ENCODE measurements around the gene NKX6-2. TPM values are rescaled to one million over a fixed set of nuclear protein-coding genes. Genes with fewer than 3 reads are reported as not detected.
"Not testable (repeated sequence)": the region's sequence is repeated elsewhere in the genome, so short reads cannot be mapped to it uniquely, and the experiment has no call there.

Gene NKX6-2
- total RNA-seq, 4 donors from 2014 or later: not detected

DNA sequence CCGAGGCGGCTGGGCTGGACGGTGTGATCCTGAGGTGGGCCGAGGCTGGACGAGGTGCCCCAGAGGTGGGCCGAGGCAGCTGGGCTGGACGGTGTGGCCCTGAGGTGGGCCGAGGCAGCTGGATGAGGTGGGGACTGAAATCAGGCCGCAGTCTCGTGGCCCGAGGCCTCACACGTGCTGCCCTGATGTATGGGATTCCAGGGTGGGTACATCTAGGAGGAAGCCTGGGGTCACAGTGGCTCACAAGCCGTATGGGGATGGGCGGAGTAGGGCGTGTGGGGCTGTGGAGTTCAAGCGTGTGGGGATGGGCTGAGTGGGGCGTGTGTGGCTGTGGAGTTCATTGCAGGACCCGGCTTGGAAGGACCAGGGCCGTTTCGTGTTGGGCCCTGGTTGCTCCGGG is 12.5 kb upstream of the NKX6-2 start:
- TF ChIP-seq POLR2A (IDR thresholded peaks at IDR 0.05) (no peak), EP300 (IDR thresholded peaks at IDR 0.05; ENCODE audit: low read depth) (no peak), POLR2AphosphoS5 (IDR thresholded peaks at IDR 0.05) (no peak)
- TF ChIP-seq, protein P1, sequence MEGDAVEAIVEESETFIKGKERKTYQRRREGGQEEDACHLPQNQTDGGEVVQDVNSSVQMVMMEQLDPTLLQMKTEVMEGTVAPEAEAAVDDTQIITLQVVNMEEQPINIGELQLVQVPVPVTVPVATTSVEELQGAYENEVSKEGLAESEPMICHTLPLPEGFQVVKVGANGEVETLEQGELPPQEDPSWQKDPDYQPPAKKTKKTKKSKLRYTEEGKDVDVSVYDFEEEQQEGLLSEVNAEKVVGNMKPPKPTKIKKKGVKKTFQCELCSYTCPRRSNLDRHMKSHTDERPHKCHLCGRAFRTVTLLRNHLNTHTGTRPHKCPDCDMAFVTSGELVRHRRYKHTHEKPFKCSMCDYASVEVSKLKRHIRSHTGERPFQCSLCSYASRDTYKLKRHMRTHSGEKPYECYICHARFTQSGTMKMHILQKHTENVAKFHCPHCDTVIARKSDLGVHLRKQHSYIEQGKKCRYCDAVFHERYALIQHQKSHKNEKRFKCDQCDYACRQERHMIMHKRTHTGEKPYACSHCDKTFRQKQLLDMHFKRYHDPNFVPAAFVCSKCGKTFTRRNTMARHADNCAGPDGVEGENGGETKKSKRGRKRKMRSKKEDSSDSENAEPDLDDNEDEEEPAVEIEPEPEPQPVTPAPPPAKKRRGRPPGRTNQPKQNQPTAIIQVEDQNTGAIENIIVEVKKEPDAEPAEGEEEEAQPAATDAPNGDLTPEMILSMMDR (IDR thresholded peaks at IDR 0.05): no peak
- Histone ChIP-seq H3K9me3 (no peaks in the 10 kb centered on the region), H3K27ac (no peak overlapping the region), H3K4me3 (no peak overlapping the region), H3K4me1 (no peaks in the 10 kb centered on the region), H3K36me3 (no peaks in the 10 kb centered on the region), H3K27me3 (peaks cover 9% of the 10 kb centered on the region)
- intact Hi-C loops (cut with DNase I; ENCODE audit: low total_unique reads) (no loop called here), in situ Hi-C loops (cut with MboI; ENCODE audit: low pct_ligation_motif_present in 1 of 4, low pct_unique_long_range_greater_than_20kb in 1 of 4, low sequenced_read_pairs in 3 of 4) (no loop called here)
- WGBS, 2 donors (ENCODE audit: low coverage in 1 of 2): 80% methylated on average over 15 of the region's 21 CpGs; no CpG with 5 or more reads in 1 of the 2 donors
- no peak for DNase-seq

- peaks cover 11% of the 10 kb centered on the region for H3K27me3 ChIP-seq
- H3K4me3 ChIP-seq; H3K27ac ChIP-seq; in situ Hi-C loops (cut with MboI; ENCODE audit: low pct_ligation_motif_present in 1 of 4, low pct_unique_long_range_greater_than_20kb in 1 of 4, low sequenced_read_pairs in 3 of 4); H3K9me3 ChIP-seq; intact Hi-C loops (cut with DNase I; ENCODE audit: low total_unique reads); H3K36me3 ChIP-seq; H3K4me1 ChIP-seq; DNase-seq: not testable (repeated sequence)
- 91 to 96% methylated on average over 16 to 25 of the region's 32 CpGs for WGBS, 2 donors (ENCODE audit: low coverage in 1 of 2)
These were observed 12.0 kb upstream of the NKX6-2 start for GRCh38 chr10:132797986-132798385.

GRCh38 chr10:132796846-132797245 is 10.9 kb upstream of the NKX6-2 start:
- TF ChIP-seq EP300 (IDR thresholded peaks at IDR 0.05; ENCODE audit: low read depth) (no peak), POLR2AphosphoS5 (IDR thresholded peaks at IDR 0.05) (no peak), POLR2A (IDR thresholded peaks at IDR 0.05) (no peak)
- TF ChIP-seq, protein P1 (IDR thresholded peaks at IDR 0.05): no peak
- WGBS, 2 donors (ENCODE audit: low coverage in 1 of 2): 58 to 82% methylated on average over 5 to 17 of the region's 21 CpGs
- H3K4me1 ChIP-seq: no peaks in the 10 kb centered on the region
- H3K4me3 ChIP-seq: no peak overlapping the region
- DNase-seq: no peak
- H3K27me3 ChIP-seq: peaks cover 11% of the 10 kb centered on the region
- in situ Hi-C loops (cut with MboI; ENCODE audit: low pct_ligation_motif_present in 1 of 4, low pct_unique_long_range_greater_than_20kb in 1 of 4, low sequenced_read_pairs in 3 of 4): no loop called here
- intact Hi-C loops (cut with DNase I; ENCODE audit: low total_unique reads): no loop called here
- H3K9me3 ChIP-seq: no peaks in the 10 kb centered on the region
- H3K36me3 ChIP-seq: no peaks in the 10 kb centered on the region
- no peak overlapping the region for H3K27ac ChIP-seq

DNA sequence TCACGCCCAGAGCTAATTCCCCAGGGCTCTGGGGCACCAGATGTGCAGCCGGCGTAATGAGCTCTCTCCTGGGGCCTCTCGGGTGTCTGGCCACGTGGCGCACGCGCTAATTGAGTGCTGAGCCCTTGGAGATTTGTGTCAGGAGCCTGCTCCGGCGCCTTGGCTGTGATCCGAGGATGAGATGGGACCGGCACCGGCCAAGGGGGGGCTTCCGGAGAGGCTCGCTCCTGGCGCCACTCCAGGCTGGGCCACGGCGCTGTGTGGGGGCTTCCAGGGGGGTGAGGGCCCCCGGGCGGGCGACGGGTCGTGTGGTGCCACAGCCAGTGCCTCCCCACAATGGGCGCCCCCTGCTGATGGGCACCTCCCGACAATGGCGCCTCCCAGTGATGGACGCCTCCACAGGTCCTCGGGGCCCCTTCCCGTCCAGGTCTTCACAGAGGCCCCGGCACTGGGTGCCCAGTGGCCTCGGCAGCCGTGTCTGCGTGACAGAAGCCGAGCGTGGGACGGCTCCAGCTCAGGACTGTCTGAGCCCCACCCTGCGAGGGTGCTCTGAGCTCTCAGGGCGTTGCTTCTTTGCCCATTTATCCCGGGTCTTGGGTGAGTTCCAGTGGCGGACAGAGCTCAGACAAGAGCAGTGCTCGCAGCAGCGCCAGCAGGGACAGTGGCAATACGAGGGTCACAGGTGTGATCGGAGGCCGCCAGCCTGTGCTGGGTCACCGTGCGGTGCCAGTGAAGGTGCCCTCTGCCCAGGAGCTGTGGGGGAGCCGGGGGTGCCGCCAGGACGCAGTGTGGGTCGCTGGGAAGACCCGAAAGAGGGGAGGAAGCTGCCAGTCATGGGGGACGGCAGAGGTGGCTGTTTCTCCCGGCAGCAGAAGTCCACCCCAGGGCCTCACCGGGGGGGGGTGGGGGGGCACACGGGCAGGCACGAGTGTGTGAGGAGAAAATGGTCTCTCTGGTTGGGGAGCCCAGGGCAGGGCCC is 8.2 kb upstream of the NKX6-2 start:
- Histone ChIP-seq H3K4me1 (no peaks in the 10 kb centered on the region), H3K27ac (no peak overlapping the region), H3K4me3 (no peak overlapping the region), H3K9me3 (no peaks in the 10 kb centered on the region), H3K36me3 (no peaks in the 10 kb centered on the region), H3K27me3 (peaks cover 36% of the 10 kb centered on the region)
- TF ChIP-seq POLR2A (IDR thresholded peaks at IDR 0.05): no peak
- TF ChIP-seq, protein P1 (IDR thresholded peaks at IDR 0.05): no peak
- no peak for TF ChIP-seq POLR2AphosphoS5 (IDR thresholded peaks at IDR 0.05)
- TF ChIP-seq EP300 (IDR thresholded peaks at IDR 0.05; ENCODE audit: low read depth): no peak
- WGBS, 2 donors (ENCODE audit: low coverage in 1 of 2): 51 to 56% methylated on average over 6 to 40 of the region's 57 CpGs
- no peak for DNase-seq
- in situ Hi-C loops (cut with MboI; ENCODE audit: low pct_ligation_motif_present in 1 of 4, low pct_unique_long_range_greater_than_20kb in 1 of 4, low sequenced_read_pairs in 3 of 4): no loop called here
- intact Hi-C loops (cut with DNase I; ENCODE audit: low total_unique reads): no loop called here
